Measurements from ENCODE around the gene NCKAP5. TPM values are rescaled to one million over a fixed set of nuclear protein-coding genes. Genes with fewer than 3 reads are reported as not detected.

The NCKAP5 gene
- total RNA-seq, 3 donors from 2014 or later (not counting 1 experiment from before 2014, with no cell fraction given) = 0.12 to 0.20 TPM; not detected in 1

DNA sequence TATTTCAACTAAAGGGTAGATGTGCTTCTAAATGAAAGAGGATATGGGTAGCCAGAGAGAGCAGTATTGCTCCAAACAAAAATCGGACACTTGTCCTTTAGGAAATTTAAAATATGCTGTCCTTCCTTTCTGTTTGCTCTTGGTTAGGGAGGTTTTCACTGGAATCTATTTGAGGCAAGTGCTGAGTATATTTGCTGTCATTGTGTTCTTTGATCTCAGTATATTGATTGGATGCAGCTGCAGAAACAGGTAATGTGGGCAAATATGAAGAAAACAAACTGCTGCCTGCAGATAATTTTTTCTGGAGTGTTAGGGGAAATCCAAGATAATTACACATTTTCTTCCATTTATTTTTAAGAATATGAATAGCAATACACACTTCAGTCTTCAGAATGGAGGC lies 410.2 kb downstream of the NCKAP5 start:
- Mint-ChIP-seq H3K27me3 (ENCODE audit: low read depth in 2 of 2) (no peaks in the 10 kb centered on the region), H3K4me3 (no peak overlapping the region), H3K27ac (no peak overlapping the region), H3K36me3 (no peaks in the 10 kb centered on the region), H3K9me3 (peaks cover 6 to 9% of the 10 kb centered on the region in 2 donors), H3K4me1 (no peaks in the 10 kb centered on the region)
- Histone ChIP-seq H3K4me1 (ENCODE audit: control insufficient read depth, insufficient read depth, low read length) (no peaks in the 10 kb centered on the region), H3K27ac (ENCODE audit: low read length) (no peak overlapping the region), H3K4me3 (ENCODE audit: low read length) (no peak overlapping the region), H3K36me3 (ENCODE audit: control insufficient read depth, insufficient read depth, low read length) (no peaks in the 10 kb centered on the region), H3K9me3 (ENCODE audit: control insufficient read depth, insufficient read depth, low read length) (no peaks in the 10 kb centered on the region), H3K27me3 (ENCODE audit: control insufficient read depth, insufficient read depth, low read length) (no peaks in the 10 kb centered on the region)
- WGBS (ENCODE audit: insufficient coverage) = 70% methylated on average over 1 of the region's 1 CpG
- ATAC-seq = no peak
- TF ChIP-seq, protein P1, sequence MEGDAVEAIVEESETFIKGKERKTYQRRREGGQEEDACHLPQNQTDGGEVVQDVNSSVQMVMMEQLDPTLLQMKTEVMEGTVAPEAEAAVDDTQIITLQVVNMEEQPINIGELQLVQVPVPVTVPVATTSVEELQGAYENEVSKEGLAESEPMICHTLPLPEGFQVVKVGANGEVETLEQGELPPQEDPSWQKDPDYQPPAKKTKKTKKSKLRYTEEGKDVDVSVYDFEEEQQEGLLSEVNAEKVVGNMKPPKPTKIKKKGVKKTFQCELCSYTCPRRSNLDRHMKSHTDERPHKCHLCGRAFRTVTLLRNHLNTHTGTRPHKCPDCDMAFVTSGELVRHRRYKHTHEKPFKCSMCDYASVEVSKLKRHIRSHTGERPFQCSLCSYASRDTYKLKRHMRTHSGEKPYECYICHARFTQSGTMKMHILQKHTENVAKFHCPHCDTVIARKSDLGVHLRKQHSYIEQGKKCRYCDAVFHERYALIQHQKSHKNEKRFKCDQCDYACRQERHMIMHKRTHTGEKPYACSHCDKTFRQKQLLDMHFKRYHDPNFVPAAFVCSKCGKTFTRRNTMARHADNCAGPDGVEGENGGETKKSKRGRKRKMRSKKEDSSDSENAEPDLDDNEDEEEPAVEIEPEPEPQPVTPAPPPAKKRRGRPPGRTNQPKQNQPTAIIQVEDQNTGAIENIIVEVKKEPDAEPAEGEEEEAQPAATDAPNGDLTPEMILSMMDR (IDR thresholded peaks at IDR 0.05) = no peak
- no peak for DNase-seq
- intact Hi-C loops (cut with micrococcal nuclease) = no loop called here

DNA sequence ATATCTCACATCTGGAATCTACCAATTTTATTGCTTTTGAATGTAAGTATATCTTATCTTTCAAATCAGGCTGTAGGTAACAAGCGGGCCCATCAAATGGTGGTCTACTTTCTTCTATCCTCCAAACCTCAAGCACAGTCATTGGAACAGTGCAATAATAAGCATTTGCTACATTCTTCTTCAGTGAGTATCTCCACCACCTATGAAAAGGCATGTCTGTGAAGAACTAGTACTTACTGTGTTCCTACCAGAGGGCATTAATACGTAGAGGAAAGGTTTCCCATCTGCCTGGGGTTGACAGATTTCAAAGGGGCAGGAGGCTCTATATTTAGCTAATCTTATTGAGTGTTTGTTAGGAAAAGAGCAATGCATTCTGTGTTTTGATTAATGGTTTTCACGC lies 411.1 kb downstream of the NCKAP5 start:
- 78% methylated on average over 2 of the region's 3 CpGs for WGBS (ENCODE audit: insufficient coverage)
- Mint-ChIP-seq H3K4me1 (no peaks in the 10 kb centered on the region), H3K4me3 (no peak overlapping the region), H3K36me3 (no peaks in the 10 kb centered on the region), H3K27ac (no peak overlapping the region), H3K9me3 (peaks cover 6 to 9% of the 10 kb centered on the region in 2 donors), H3K27me3 (ENCODE audit: low read depth in 2 of 2) (no peaks in the 10 kb centered on the region)
- H3K36me3 ChIP-seq (ENCODE audit: control insufficient read depth, insufficient read depth, low read length) = no peaks in the 10 kb centered on the region
- TF ChIP-seq, protein P1 (IDR thresholded peaks at IDR 0.05) = no peak
- no peaks in the 10 kb centered on the region for H3K4me1 ChIP-seq (ENCODE audit: control insufficient read depth, insufficient read depth, low read length)
- ATAC-seq (no peak), DNase-seq (no peak)
- H3K4me3 ChIP-seq (ENCODE audit: low read length) = no peak overlapping the region
- H3K27me3 ChIP-seq (ENCODE audit: control insufficient read depth, insufficient read depth, low read length) = no peaks in the 10 kb centered on the region
- intact Hi-C loops (cut with micrococcal nuclease) = no loop called here
- no peaks in the 10 kb centered on the region for H3K9me3 ChIP-seq (ENCODE audit: control insufficient read depth, insufficient read depth, low read length)
- no peak overlapping the region for H3K27ac ChIP-seq (ENCODE audit: low read length)

DNA sequence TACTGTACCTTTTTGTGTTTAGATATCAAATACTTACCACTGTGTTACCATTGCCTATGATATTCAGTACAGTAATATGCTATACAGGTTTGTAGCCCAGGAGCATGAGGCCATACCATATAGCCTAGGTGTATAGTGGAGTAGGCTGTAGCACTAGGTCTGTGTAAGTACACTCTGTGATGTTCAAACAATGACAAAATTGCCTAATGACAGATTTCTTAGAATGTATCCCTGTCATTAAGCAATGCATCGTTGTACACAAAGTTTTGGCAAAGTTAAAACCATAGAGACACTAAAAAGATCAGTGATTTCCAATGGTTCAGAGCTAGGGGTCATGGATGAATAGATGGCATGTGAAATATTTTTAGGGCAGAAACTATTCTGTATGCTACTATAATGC lies 415.5 kb downstream of the NCKAP5 start:
- no peak overlapping the region for H3K4me3 Mint-ChIP-seq
- no peaks in the 10 kb centered on the region for H3K36me3 Mint-ChIP-seq
- TF ChIP-seq, protein P1 (IDR thresholded peaks at IDR 0.05) = no peak
- H3K4me3 ChIP-seq (ENCODE audit: low read length) = no peak overlapping the region
- H3K36me3 ChIP-seq (ENCODE audit: control insufficient read depth, insufficient read depth, low read length) = no peaks in the 10 kb centered on the region
- intact Hi-C loops (cut with micrococcal nuclease) = no loop called here
- H3K4me1 ChIP-seq (ENCODE audit: control insufficient read depth, insufficient read depth, low read length) = no peaks in the 10 kb centered on the region
- no peak overlapping the region for H3K27ac Mint-ChIP-seq
- no peaks in the 10 kb centered on the region for H3K27me3 ChIP-seq (ENCODE audit: control insufficient read depth, insufficient read depth, low read length)
- ATAC-seq (no peak), DNase-seq (no peak)
- no peaks in the 10 kb centered on the region for H3K9me3 ChIP-seq (ENCODE audit: control insufficient read depth, insufficient read depth, low read length)
- H3K27me3 Mint-ChIP-seq (ENCODE audit: low read depth in 2 of 2) = no peaks in the 10 kb centered on the region
- no peaks in the 10 kb centered on the region for H3K4me1 Mint-ChIP-seq
- no peak overlapping the region for H3K27ac ChIP-seq (ENCODE audit: low read length)
- WGBS (ENCODE audit: insufficient coverage) = 67% methylated on average over 1 of the region's 1 CpG
- H3K9me3 Mint-ChIP-seq = peaks cover 6 to 12% of the 10 kb centered on the region in 2 donors

DNA sequence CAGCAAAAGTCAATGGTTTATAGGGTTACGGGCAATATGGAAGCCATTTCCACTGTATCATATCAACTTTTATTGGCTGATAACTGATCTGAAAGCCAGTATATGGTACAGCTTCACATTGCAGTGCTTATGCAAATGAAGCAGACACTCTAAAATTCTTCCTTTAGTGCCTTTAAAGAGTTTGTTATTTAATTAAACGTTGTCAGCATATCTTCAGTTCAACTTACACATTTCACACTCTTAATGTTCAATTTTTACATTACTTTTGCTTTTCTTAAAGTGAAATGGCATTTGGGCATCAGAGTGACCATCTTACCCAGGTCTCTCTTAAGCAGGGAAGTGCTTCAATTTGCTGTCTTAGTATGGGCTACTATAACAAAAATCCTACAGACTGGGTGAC lies 420.1 kb downstream of the NCKAP5 start:
- no peaks in the 10 kb centered on the region for H3K4me1 Mint-ChIP-seq
- no peaks in the 10 kb centered on the region for H3K36me3 ChIP-seq (ENCODE audit: control insufficient read depth, insufficient read depth, low read length)
- H3K27ac Mint-ChIP-seq = no peak overlapping the region
- no peaks in the 10 kb centered on the region for H3K36me3 Mint-ChIP-seq
- TF ChIP-seq, protein P1 (IDR thresholded peaks at IDR 0.05) = no peak
- DNase-seq (no peak), ATAC-seq (no peak)
- intact Hi-C loops (cut with micrococcal nuclease) = no loop called here
- peaks cover 0 to 6% of the 10 kb centered on the region in 2 donors for H3K9me3 Mint-ChIP-seq
- WGBS (ENCODE audit: insufficient coverage) = 78% methylated on average over 2 of the region's 2 CpGs
- no peak overlapping the region for H3K4me3 ChIP-seq (ENCODE audit: low read length)
- no peaks in the 10 kb centered on the region for H3K4me1 ChIP-seq (ENCODE audit: control insufficient read depth, insufficient read depth, low read length)
- no peaks in the 10 kb centered on the region for H3K9me3 ChIP-seq (ENCODE audit: control insufficient read depth, insufficient read depth, low read length)
- no peaks in the 10 kb centered on the region for H3K27me3 ChIP-seq (ENCODE audit: control insufficient read depth, insufficient read depth, low read length)
- H3K27ac ChIP-seq (ENCODE audit: low read length) = no peak overlapping the region
- no peaks in the 10 kb centered on the region for H3K27me3 Mint-ChIP-seq (ENCODE audit: low read depth in 2 of 2)
- no peak overlapping the region for H3K4me3 Mint-ChIP-seq
